HG02884 (cell line): ENCODE results near the gene VWA3A.
"Not testable (repeated sequence)": the region's sequence is repeated elsewhere in the genome, so short reads cannot be mapped to it uniquely, and the experiment has no call there.

ENCODE experiments used
- ATAC-seq: cut with Tn5 transposase; IDR thresholded peaks from one replicate; pipeline ENCODE4 v1.9.1; 2021; ENCODE audit warnings: mild to moderate bottlenecking, moderate library complexity; ENCODE audit not compliant: unreplicated experiment

VWA3A gene

GRCh38 chr16:22088642-22089041 is 3.7 kb upstream of the VWA3A start:
- ATAC-seq: no peak

DNA sequence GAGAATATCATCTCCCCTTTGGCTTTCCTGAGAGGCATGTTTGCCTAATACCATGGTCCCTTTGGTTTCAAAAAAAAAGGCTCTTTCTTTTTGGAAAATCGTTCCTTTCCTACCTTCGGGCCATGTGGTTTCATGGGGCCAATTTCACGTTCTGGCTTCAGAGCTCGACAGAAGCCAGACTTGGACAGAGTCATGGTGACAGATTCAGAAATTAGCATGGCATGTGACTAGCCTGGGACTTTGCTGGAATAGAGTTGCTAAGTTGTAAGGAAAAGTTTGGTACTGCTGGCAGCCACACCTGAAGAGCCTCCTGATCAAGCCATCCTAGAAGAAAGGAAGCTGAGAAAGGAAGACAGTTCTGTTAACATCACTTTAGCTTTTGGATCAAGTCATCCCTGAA is 2.4 kb upstream of the VWA3A start:
- ATAC-seq: no peak

GRCh38 chr16:22091721-22092120 is 620 bp upstream of the VWA3A start:
- no peak for ATAC-seq

DNA sequence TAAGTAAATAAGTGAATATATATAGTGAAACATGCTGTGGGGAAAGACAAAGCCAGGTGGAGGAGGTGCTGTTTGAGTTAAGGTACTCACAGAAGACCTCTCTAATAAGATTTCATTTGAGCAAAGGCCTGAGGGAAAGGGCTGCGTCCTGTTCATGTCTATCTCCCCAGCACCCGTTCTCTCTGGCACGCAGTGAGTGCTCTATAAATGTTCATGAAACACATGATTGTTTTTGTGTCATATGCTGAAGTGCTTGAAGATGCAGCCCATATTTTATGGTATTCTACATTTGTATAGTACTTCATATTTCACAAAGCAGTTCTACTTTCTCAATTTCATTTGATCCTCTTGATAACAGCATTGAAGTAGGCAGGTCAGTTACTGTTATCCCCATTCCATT is 990 bp downstream of the VWA3A start:
- no peak for ATAC-seq

DNA sequence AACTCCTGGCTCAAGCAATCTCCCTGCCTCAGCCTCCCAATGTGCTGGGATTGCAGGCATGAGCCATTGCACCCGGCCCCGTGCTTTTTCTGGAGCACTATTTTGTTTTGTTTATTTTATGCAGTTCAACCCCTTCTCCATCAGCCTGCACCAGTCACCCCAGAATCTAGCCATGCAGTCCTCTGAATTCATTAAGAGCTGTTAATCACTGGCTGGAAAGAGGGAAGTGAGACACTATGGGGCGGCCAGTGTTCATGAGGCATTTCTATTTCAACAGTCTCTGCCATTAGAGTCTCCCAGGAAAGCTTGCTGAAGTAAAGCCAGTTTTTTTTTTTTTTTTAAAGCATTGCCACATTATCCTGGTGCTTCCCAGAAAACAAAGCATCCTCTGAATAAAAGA is 1.7 kb downstream of the VWA3A start:
- ATAC-seq: no peak

DNA sequence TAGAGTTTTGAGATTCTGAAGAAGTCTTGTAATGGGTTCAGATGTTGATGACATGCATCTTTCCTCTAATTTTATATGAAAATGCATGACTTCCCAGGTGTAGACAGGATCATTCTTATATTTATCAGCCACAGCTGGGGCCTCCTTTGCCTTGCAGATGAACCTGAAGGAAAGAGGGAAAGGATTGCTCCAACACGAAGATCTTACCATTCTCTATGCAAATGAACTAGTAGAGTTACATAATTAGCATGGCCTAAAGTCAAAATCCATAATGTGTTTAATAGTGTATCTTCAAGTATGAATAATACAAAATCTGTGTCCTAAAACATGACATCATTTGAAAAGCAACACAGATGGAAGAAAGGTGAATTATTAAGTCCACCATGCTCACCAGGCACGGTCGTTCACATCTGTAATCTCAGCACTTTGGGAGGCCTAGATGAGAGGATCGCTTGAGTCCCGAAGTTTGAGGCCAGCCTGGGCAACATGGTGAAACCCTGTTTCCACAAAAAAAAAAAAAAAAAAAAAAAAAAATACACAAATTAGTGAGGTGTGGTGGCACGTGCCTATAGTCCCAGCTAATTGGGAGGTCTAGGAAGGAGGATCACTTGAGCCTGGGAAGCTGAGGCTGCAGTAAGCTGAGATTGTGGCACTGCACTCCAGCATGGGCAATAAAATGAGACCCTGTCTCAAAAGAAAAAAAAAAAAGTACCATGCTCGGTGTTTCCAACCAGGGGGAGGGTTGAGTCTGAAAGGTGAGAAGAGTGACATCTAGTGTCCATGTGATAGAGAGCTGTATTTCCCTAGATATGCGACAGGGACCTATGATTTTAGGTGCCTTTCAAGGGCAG is 6.3 kb downstream of the VWA3A start:
- no peak for ATAC-seq

- no peak for ATAC-seq
These were observed 7.1 kb downstream of the VWA3A start for GRCh38 chr16:22099256-22099975.

GRCh38 chr16:22103441-22103840 is 11.1 kb downstream of the VWA3A start:
- ATAC-seq: no peak

DNA sequence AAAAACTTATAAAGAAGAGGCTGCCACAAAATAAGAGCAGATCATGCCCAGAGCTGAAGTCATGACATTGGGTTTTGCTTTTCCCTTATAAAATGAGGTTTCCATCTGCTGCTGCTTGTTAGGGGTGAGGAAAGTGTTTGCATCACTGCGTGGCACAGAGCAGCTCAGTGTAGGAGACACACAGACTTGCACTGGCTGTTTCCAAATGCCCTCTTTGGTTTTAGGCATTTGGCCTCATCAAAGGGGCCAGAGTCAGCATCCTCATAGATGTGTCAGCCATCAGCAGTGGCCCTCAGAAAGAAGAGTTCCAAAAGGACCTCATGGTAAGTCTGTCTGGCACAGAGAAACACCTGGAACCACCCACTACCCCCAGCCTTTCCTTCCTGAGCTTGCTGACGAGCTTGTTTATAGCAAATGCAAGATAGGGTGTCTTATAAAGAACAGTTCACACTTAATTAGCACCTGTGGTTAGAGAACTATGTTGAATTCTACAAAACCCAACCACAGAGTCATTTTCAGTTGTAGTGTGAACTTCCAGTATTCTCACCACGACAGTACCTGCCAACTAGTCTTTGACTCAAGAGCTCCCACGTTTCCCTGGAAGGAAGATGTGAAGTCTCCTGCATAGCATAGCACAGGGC is 17.0 kb downstream of the VWA3A start:
- ATAC-seq: no peak

- ATAC-seq: not testable (repeated sequence)
These were observed 19.3 kb downstream of the VWA3A start for GRCh38 chr16:22111629-22112028.

DNA sequence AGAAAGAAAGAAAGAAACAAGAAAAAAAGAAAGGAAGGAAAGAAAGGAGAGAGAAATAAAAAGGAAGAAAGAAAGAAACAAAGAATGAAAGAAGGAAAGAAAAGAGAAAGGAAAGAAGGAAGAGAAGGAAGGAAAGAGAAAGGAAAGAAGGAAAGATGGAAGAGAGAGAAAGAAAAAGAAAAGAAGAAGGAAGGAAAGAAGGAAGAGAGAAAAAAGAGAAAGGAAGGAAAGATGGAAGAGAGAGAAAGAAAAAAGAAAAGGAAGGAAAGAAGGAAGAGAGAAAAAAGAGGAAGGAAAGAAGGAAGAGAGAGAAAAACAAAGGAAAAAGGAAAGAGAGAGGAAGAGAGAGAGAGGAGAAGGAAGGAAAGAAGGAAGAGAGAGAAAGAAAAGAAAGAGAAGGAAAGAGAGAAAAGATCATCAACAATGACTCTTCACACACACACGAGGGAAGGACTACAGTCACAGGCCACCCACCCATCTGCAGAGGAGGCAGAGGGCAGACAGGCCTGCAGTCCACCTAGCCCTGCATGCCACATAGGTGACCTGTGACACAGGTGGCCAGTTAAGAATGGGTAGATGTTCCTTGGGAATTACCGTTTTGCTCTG is 23.9 kb downstream of the VWA3A start:
- no peak for ATAC-seq

- no peak for ATAC-seq
These were observed 25.3 kb downstream of the VWA3A start for GRCh38 chr16:22117609-22118008.

GRCh38 chr16:22120440-22120839 is 28.1 kb downstream of the VWA3A start:
- no peak for ATAC-seq

DNA sequence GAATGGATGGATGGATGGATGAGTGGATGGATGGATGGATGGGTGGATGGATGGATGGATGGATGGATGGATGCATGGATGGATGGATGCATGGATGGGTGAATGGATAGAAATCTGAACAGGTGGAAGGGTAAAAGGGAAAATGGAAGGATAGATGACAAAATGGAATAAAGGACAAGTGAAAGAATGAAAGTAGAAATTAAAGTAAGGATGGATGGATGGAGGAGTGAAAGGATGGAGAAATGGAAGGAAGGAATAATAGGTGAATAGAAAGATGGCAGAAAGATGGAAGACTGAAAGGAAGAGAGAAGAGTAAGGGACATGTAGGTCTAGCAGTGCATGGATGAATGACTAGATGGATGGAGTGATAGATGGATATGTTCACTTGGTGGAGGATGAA is 29.9 kb downstream of the VWA3A start:
- no peak for ATAC-seq

- no peak for ATAC-seq
These were observed 30.8 kb downstream of the VWA3A start for GRCh38 chr16:22123146-22123545.

DNA sequence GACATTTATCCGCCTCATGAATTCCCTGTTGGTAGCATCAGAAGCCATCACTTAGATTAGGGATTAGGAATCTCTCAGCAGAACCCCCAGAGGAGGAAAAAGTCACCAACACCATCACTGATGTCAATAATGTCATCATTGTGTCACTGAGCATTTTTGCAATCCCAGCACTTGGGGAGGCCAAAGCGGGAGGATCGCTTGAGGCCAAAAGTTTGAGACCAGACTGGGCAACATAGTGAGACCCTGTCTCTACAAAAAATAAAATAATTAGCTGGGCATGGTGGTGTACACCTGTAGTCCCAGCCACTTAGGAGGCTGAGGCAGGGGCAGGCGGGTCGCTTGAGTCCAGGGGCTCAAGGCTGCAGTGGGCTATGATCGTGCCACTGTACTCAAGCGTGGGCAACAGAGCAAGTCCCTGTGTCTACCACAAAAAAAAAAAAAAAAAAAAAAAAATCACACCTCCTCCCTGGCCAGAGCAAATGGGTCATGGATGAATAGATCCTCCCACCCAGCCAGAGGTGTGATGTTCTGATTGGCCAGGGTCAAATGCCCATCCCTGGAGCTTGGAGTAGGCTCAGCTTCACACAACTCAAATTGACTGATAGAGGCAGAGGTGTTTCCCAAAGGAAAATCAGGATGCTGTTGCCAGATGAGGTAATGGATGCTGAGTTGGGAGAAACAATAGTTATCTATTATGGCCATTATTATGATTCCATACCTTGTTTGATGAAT is 31.6 kb downstream of the VWA3A start:
- ATAC-seq: no peak

DNA sequence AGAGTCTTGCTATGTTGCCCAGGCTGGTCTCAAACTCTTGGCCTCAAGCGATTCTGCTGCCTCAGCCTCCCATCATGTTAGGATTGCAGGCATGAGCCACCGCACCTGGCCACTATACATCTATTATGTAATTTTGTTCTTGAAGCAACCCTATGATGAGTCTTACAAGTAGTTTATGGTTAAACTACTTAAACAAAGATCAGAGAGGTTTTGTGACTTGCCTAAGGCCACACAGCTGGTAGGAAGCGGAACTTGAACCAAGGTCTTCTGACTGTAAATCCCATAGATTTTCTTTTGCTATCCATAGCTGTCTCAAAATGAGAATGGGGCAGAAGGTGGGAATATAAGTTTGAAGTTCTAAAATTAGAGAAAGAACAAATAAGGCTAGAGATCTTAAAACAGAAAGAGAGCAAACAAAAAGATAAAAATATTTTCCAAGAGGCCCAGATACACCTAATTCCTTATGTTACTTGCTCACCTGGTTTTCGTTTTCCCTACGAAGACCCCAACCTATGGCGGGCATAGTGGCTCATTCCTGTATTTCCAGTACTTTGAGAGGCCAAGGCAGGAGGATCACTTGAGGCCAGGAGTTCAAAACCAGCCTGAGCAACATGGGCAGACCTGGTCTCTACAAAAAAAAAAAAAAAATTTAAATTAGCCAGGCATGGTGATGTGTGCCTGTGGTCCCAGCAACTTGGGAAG is 32.4 kb downstream of the VWA3A start:
- ATAC-seq: no peak

DNA sequence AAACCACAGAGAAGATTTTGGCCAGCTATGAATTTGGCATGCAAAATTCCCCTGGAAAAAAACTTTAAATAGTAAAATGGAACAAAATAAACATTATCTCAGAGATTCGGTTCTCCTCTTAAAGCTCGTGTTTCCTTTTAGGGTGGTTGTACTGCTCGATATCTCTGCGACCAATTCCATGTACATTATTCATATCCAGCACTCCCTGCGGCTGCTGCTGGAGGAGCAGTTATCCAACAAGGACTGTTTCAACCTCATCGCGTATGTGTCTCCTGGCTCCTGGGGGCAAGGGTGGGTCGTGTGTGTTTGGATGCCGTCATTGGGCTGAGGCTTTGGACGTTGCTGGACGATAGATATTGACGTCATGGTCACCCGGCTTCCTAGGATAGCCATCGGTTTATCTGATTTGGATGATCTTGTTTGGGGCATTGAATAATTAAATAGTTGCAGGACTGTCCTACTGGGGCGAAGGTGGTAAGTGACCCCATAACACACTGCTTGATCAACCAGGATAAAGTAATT is 33.8 kb downstream of the VWA3A start:
- no peak for ATAC-seq

- ATAC-seq: not testable (repeated sequence)
These were observed 36.2 kb downstream of the VWA3A start for GRCh38 chr16:22128537-22128936.

DNA sequence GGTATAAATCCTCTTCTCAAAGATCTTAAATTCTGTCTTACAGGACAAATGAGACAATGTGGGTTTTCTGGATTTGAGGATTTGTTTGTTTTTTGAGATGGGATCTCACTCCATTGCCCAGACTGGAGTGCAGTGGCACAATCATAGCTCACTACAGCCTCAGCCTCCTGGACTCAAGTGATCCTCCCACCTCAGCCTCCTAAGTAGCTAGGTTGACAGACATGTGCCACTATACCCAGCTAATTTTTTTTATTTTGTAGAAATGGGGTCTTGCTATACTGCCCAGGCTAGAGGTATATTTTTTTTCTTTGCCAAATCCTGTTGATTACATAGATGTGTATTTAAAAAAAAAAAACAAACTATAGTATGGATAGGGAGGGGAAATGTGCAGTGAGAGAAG is 38.2 kb downstream of the VWA3A start:
- ATAC-seq: no peak
